Measurements from ENCODE around the gene PFDN6. TPM values are rescaled to one million over a fixed set of nuclear protein-coding genes. Genes with fewer than 3 reads are reported as not detected.

PFDN6 gene
- total and polyA plus RNA-seq, 2 of the 13 experiments (the other 11 are each of a cell fraction or from before 2014, with no cell fraction given) = 75.5 to 87.0 TPM

- TF ChIP-seq THAP7 (CRISPR knock-in tag; IDR thresholded peaks at IDR 0.05) (0 out of 2 replicates have a peak, but pooled peaks have one; percentile 56), PCBP1 (IDR thresholded peaks at IDR 0.05; ENCODE audit: borderline replicate concordance, low read depth, low read length) (0 out of 2 replicates have a peak, but pooled peaks have one; percentile 42), CEBPG (CRISPR knock-in tag; IDR thresholded peaks at IDR 0.05) (0 out of 2 replicates have a peak, but pooled peaks have one; percentile 3), HCFC1 (IDR thresholded peaks at IDR 0.05; ENCODE audit: low read depth, low read length) (peak; percentile 16), YEATS4 (CRISPR knock-in tag; IDR thresholded peaks at IDR 0.05; ENCODE audit: borderline replicate concordance) (peak; percentile 62; the same call in 1 of the 2 replicates), HIC2 (CRISPR knock-in tag; IDR thresholded peaks at IDR 0.05; ENCODE audit: low read depth) (peak; percentile 97), ZNF143 (CRISPR knock-in tag; IDR thresholded peaks at IDR 0.05) (no peak; the same call in 1 of the 2 replicates), SOX5 (CRISPR knock-in tag; IDR thresholded peaks at IDR 0.05; ENCODE audit: borderline replicate concordance) (peak; percentile 9; the same call in 1 of the 2 replicates), SATB2 (CRISPR knock-in tag; IDR thresholded peaks at IDR 0.05) (no peak), ZNF660 (CRISPR knock-in tag; IDR thresholded peaks at IDR 0.05; ENCODE audit: borderline replicate concordance, low read depth) (no peak), SP2 (CRISPR knock-in tag; IDR thresholded peaks at IDR 0.05) (peak; percentile 93), ZUFSP (CRISPR knock-in tag; IDR thresholded peaks at IDR 0.05; ENCODE audit: borderline replicate concordance) (no peak), HOXA3 (CRISPR knock-in tag; IDR thresholded peaks at IDR 0.05) (peak; percentile 70), NFE2L1 (CRISPR knock-in tag; IDR thresholded peaks at IDR 0.05; ENCODE audit: borderline replicate concordance) (no peak), HMGXB4 (CRISPR knock-in tag; IDR thresholded peaks at IDR 0.05; ENCODE audit: borderline replicate concordance in 1 of 2, low read depth in 1 of 2) (peak; percentile 51 to 74; a peak in 3 of 4 replicates), HOXD1 (CRISPR knock-in tag; IDR thresholded peaks at IDR 0.05) (peak; percentile 69), THAP9 (CRISPR knock-in tag; IDR thresholded peaks at IDR 0.05; ENCODE audit: borderline replicate concordance) (0 out of 2 replicates have a peak, but pooled peaks have one; percentile 52), ZNF552 (CRISPR knock-in tag; IDR thresholded peaks at IDR 0.05; ENCODE audit: borderline replicate concordance) (no peak), ZNF296 (CRISPR knock-in tag; conservative IDR thresholded peaks at IDR 0.05) (no peak)
Measured at GRCh38 chr6:33248932-33249731, 40.3 kb upstream of the PFDN6 start (continued).
